GM12801 (cell line): ENCODE data around the gene DAAM1.

Source experiments
- CTCF ChIP-seq: IDR thresholded peaks from one replicate; pipeline ENCODE4 v1.5.1; 2011; ENCODE audit warnings: control low read depth; ENCODE audit not compliant: insufficient read length; ENCODE audit errors: extremely low read depth

The DAAM1 gene

DNA sequence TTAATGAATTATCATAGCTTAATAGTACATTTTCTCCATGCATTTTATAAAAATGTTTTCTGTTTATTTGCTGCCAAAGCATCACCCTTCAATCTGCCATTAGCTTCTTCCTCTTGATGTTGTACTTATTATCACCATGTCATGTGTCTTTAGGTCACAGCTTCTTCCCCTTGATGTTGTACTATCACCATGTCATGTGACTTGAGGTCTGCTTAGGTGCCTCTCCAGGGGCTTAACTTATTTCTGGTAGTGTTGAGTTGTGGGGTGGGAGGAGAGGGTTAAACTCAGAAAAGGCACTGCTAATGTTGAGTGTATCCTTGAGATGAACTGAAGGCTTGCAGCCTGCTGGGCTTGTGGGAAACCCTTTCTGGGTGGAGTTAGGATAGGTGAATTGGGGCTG is 87.8 kb downstream of the DAAM1 start:
- TF ChIP-seq CTCF: no peak

DNA sequence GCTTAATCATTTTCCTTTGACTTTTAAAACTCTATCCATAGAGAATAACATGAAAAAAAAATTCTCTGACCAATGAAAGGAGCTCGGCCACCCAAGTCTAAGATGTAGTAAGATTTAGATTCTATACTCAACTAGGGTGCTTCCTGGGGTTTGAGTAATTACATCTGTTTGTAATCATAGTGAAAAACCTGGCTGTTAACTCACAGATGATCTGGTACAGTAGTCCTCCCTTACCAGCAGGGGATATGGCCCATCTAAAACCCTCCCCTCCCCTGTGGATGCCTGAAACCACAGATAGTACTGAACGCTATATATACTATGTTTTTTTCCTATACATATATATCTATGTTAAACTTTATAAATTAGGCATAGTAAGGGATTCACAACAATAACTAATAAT is 89.2 kb downstream of the DAAM1 start:
- TF ChIP-seq CTCF: no peak

GRCh38 chr14:59278111-59278510 is 89.6 kb downstream of the DAAM1 start:
- TF ChIP-seq CTCF: no peak

GRCh38 chr14:59280961-59281360 is 92.5 kb downstream of the DAAM1 start:
- TF ChIP-seq CTCF: no peak

DNA sequence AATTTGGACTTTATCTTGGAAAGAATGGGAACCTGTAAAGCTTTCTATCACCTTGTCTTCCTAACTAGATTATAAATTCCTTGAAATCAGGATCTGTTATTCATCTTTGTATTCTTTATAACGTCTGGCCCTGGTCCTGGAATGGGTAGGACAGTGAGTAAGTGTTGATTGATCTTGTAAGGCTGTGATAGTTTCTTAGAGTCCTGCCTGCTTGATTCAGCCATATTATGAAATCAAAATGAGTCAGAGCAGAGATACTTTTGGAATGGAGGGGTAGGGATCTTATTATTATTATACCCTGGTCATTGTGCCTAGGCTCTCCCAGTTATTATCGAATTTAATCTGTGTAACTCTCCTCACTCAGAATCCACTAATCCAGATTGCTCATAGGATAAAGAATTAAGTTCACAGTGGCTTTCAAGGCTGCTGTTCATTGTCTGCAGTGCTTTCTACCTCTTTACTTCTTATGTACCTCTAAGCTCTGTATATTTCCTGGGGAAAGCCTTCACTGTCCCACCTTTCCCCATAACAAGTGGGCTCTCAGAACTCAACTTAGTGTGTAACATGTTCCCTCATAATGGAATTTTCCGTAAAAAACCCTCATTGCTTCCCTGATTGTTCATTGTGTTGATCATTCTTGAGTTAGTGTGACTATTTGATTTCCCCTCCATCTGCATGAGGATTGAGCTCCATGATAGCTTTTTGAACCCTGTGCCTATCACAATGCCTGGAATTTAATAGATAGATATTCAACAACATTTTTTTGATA is 93.3 kb downstream of the DAAM1 start:
- TF ChIP-seq CTCF: no peak

- TF ChIP-seq CTCF: no peak
Observed at GRCh38 chr14:59282378-59282765, 93.9 kb downstream of the DAAM1 start.

DNA sequence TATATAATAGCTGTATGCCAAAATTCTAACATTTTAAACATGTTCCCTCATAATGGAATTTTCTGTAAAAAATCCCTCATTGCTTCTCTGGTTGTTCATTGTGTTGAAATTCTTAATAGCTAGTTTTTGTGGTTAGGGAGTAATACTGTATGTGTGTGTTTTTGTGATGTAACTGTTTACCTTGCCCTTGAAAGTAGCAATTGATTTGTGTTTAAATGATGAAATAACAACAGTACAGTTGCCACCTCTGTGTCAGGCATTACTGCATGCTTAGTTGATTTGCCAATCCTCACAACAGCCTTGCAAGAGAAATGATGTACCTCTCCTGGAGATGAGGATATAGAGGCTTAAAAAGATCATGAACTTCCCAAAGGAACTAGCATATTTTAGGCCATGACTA is 94.9 kb downstream of the DAAM1 start:
- no peak for TF ChIP-seq CTCF

GRCh38 chr14:59284059-59284458 is 95.6 kb downstream of the DAAM1 start:
- TF ChIP-seq CTCF: no peak
